ENCODE measurements around the gene CMPK1.
A peak's percentile ranks its signal among the peaks of the same experiment; 100 is the strongest.
"Not testable (repeated sequence)": the region's sequence is repeated elsewhere in the genome, so short reads cannot be mapped to it uniquely, and the experiment has no call there.

Gene CMPK1

GRCh38 chr1:47338249-47339077 is 4.9 kb downstream of the CMPK1 start:
- DNase-seq (ENCODE audit: low read depth): no peak

GRCh38 chr1:47340227-47340626 is 6.6 kb downstream of the CMPK1 start:
- no peak for DNase-seq (ENCODE audit: low read depth)

- not testable (repeated sequence) for DNase-seq (ENCODE audit: low read depth)
Observed at GRCh38 chr1:47346979-47347378, 13.4 kb downstream of the CMPK1 start.

- no peak for DNase-seq (ENCODE audit: low read depth)
Observed at GRCh38 chr1:47347735-47348134, 14.1 kb downstream of the CMPK1 start.

GRCh38 chr1:47348246-47348645 is 14.7 kb downstream of the CMPK1 start:
- DNase-seq (ENCODE audit: low read depth): no peak

- DNase-seq (ENCODE audit: low read depth): no peak
Observed at GRCh38 chr1:47351305-47351704, 17.7 kb downstream of the CMPK1 start.

GRCh38 chr1:47361380-47361779 is 27.8 kb downstream of the CMPK1 start:
- no peak for DNase-seq (ENCODE audit: low read depth)

- no peak for DNase-seq (ENCODE audit: low read depth)
Observed at GRCh38 chr1:47362828-47363227, 29.2 kb downstream of the CMPK1 start.

- no peak for DNase-seq (ENCODE audit: low read depth)
Observed at GRCh38 chr1:47367651-47368050, 34.1 kb downstream of the CMPK1 start.

- no peak for DNase-seq (ENCODE audit: low read depth)
Observed at GRCh38 chr1:47371016-47371517, 37.5 kb downstream of the CMPK1 start.

GRCh38 chr1:47374501-47374900 is 40.9 kb downstream of the CMPK1 start:
- DNase-seq (ENCODE audit: low read depth): no peak

GRCh38 chr1:47378147-47378546 is 44.6 kb downstream of the CMPK1 start:
- DNase-seq (ENCODE audit: low read depth): no peak

GRCh38 chr1:47380699-47381098 is 47.1 kb downstream of the CMPK1 start:
- no peak for DNase-seq (ENCODE audit: low read depth)

GRCh38 chr1:47382399-47382983 is 48.9 kb downstream of the CMPK1 start:
- DNase-seq (ENCODE audit: low read depth): no peak

- DNase-seq (ENCODE audit: low read depth): no peak
Observed at GRCh38 chr1:47384083-47384482, 50.5 kb downstream of the CMPK1 start.

GRCh38 chr1:47385020-47385419 is 51.4 kb downstream of the CMPK1 start:
- no peak for DNase-seq (ENCODE audit: low read depth)

- DNase-seq (ENCODE audit: low read depth): no peak
Observed at GRCh38 chr1:47386268-47386667, 52.7 kb downstream of the CMPK1 start.

GRCh38 chr1:47388030-47388890 is 54.7 kb downstream of the CMPK1 start:
- DNase-seq (ENCODE audit: low read depth): no peak

GRCh38 chr1:47388891-47389238 is 55.3 kb downstream of the CMPK1 start:
- DNase-seq (ENCODE audit: low read depth): peak; percentile 21

- no peak for DNase-seq (ENCODE audit: low read depth)
Observed at GRCh38 chr1:47389731-47390130, 56.1 kb downstream of the CMPK1 start.

- no peak for DNase-seq (ENCODE audit: low read depth)
Observed at GRCh38 chr1:47390843-47391242, 57.3 kb downstream of the CMPK1 start.

GRCh38 chr1:47393141-47393540 is 59.6 kb downstream of the CMPK1 start:
- no peak for DNase-seq (ENCODE audit: low read depth)

- DNase-seq (ENCODE audit: low read depth): no peak
Observed at GRCh38 chr1:47395433-47395832, 61.8 kb downstream of the CMPK1 start.

Measured in activated T-cell treated with anti-CD3 and anti-CD28 coated beads for 24 hours (primary cell).